OCI-LY7 (cell line): ENCODE data around the gene GLB1L2. TPM values are rescaled to one million over a fixed set of nuclear protein-coding genes. Genes with fewer than 3 reads are reported as not detected.

Experiments
- BruUV-seq: library from RNA; stranded (reverse); fragments of 400-500 nt; replicated peaks from 2 replicates; lab custom pipeline; 2021; lab: Mats Ljungman, UMichigan
- CTCF ChIA-PET: fragments of 300-600 bp; sonication (Branson Sonifier 250); formaldehyde crosslinking; loops from one replicate; lab custom pipeline; 2022; ENCODE audit warnings: antibody characterized with exemption; ENCODE audit not compliant: unreplicated experiment; lab: Charles Lee
- POLR2A ChIA-PET: fragments of 300-600 bp; sonication (Branson Sonifier 250); formaldehyde crosslinking; loops from one replicate; lab custom pipeline; 2022; ENCODE audit warnings: antibody characterized with exemption; lab: Charles Lee
- DNase-seq: peaks from one replicate; pipeline ENCODE4 v3.0.0-alpha.2; 2015; ENCODE audit warnings: low spot score
- H2AFZ ChIP-seq: fragments of 200-600 bp; sonication (generic), shearing (Covaris generic); 2 replicates; pipeline ENCODE4 v1.6.1; 2014; ENCODE audit warnings: mild to moderate bottlenecking, antibody characterized with exemption, low read length, moderate library complexity
- H3K27ac ChIP-seq: fragments of 200-600 bp; sonication (generic); 2 replicates; pipeline ENCODE4 v1.5.1; 2014; ENCODE audit warnings: mixed run types, low read depth, mild to moderate bottlenecking, moderate library complexity, low read length, inconsistent platforms; ENCODE audit not compliant: poor library complexity, severe bottlenecking
- H3K36me3 ChIP-seq: fragments of 200-600 bp; sonication (generic); 2 replicates; pipeline ENCODE4 v1.6.1; 2014; ENCODE audit warnings: mild to moderate bottlenecking, antibody characterized with exemption, low read length, moderate library complexity, mixed read lengths; ENCODE audit not compliant: insufficient read depth
- H3K4me1 ChIP-seq: fragments of 200-600 bp; sonication (generic); 2 replicates; pipeline ENCODE4 v1.5.1; 2014; ENCODE audit warnings: mild to moderate bottlenecking, low read length; ENCODE audit not compliant: insufficient read depth, poor library complexity, severe bottlenecking
- H3K4me2 ChIP-seq: fragments of 200-600 bp; sonication (generic); 2 replicates; pipeline ENCODE4 v1.6.1; 2014; ENCODE audit warnings: mild to moderate bottlenecking, low read length
- H3K4me3 ChIP-seq: fragments of 200-600 bp; sonication (generic); 2 replicates; pipeline ENCODE4 v1.5.1; 2014; ENCODE audit warnings: mild to moderate bottlenecking, low read depth, low read length; ENCODE audit not compliant: poor library complexity, severe bottlenecking
- H3K79me2 ChIP-seq: fragments of 200-600 bp; sonication (generic); 2 replicates; pipeline ENCODE4 v1.6.1; 2016; ENCODE audit warnings: low read depth, mild to moderate bottlenecking, low read length, moderate library complexity, mixed read lengths; ENCODE audit not compliant: insufficient read depth
- H3K9me2 ChIP-seq: fragments of 200-600 bp; sonication (generic); 2 replicates; pipeline ENCODE4 v1.6.1; 2016; ENCODE audit warnings: mild to moderate bottlenecking, low read length, mixed read lengths; ENCODE audit not compliant: insufficient read depth
- H3K9me3 ChIP-seq: fragments of 200-600 bp; sonication (generic); 2 replicates; pipeline ENCODE4 v1.6.1; 2014; ENCODE audit warnings: mild to moderate bottlenecking, mixed run types, low read length, mixed read lengths
- H4K20me1 ChIP-seq: fragments of 200-600 bp; sonication (generic); 2 replicates; pipeline ENCODE4 v1.6.1; 2014; ENCODE audit warnings: mild to moderate bottlenecking, antibody characterized with exemption, low read length, moderate library complexity, mixed read lengths; ENCODE audit not compliant: insufficient read depth
- EZH2phosphoT487 ChIP-seq: fragments of 200-600 bp; sonication (generic); IDR thresholded peaks from 2 replicates; pipeline ENCODE4 v1.6.1; 2018; ENCODE audit warnings: low read depth, borderline replicate concordance, mild to moderate bottlenecking, mixed run types, antibody characterized with exemption, low read length, moderate library complexity, mixed read lengths
- intact Hi-C: fragments of 100-400 bp; cut with micrococcal nuclease; formaldehyde crosslinking; loops from one replicate; pipeline ENCODE4 v1.10.0; 2022; ENCODE audit not compliant: unreplicated experiment
- total RNA-seq, 2 experiments: library from RNA; depleted of rRNA in 1 of 2; stranded (reverse); fragments of >200 nt in 1 of 2; shearing (Covaris generic) in 1 of 2; gene quantifications; 2 replicates each; pipeline ENCODE4 v1.2.3, GENCODE V29; 2014 to 2022
- TF ChIP-seq, protein P1 (sequence below): fragments of 200-600 bp; sonication (generic); conservative IDR thresholded peaks from 2 replicates; pipeline ENCODE4 v1.5.1; 2014; ENCODE audit warnings: mild to moderate bottlenecking, antibody characterized with exemption, low read length, moderate library complexity, mixed read lengths

Gene GLB1L2
- total RNA-seq, 2 experiments from 2014 or later, result not detected

- CTCF ChIA-PET, result no interaction called here
- H3K4me3 ChIP-seq, result no peak overlapping the region
- no peak overlapping the region for H2AFZ ChIP-seq
- no peak for DNase-seq
- H3K36me3 ChIP-seq, result no peaks in the 10 kb centered on the region
- no peaks in the 10 kb centered on the region for H3K9me3 ChIP-seq
- no peaks in the 10 kb centered on the region for H4K20me1 ChIP-seq
- BruUV-seq, result no TSS peak
- POLR2A ChIA-PET, result no interaction called here
- no peaks in the 10 kb centered on the region for H3K79me2 ChIP-seq
- H3K4me1 ChIP-seq, result no peaks in the 10 kb centered on the region
- no peak for TF ChIP-seq EZH2phosphoT487
- TF ChIP-seq, protein P1, sequence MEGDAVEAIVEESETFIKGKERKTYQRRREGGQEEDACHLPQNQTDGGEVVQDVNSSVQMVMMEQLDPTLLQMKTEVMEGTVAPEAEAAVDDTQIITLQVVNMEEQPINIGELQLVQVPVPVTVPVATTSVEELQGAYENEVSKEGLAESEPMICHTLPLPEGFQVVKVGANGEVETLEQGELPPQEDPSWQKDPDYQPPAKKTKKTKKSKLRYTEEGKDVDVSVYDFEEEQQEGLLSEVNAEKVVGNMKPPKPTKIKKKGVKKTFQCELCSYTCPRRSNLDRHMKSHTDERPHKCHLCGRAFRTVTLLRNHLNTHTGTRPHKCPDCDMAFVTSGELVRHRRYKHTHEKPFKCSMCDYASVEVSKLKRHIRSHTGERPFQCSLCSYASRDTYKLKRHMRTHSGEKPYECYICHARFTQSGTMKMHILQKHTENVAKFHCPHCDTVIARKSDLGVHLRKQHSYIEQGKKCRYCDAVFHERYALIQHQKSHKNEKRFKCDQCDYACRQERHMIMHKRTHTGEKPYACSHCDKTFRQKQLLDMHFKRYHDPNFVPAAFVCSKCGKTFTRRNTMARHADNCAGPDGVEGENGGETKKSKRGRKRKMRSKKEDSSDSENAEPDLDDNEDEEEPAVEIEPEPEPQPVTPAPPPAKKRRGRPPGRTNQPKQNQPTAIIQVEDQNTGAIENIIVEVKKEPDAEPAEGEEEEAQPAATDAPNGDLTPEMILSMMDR, result no peak
- no peak overlapping the region for H3K27ac ChIP-seq
- intact Hi-C loops, result no loop called here
- H3K4me2 ChIP-seq, result no peak overlapping the region
- no peaks in the 10 kb centered on the region for H3K9me2 ChIP-seq
Observed at GRCh38 chr11:134387501-134387900, 55.7 kb downstream of the GLB1L2 start.

DNA sequence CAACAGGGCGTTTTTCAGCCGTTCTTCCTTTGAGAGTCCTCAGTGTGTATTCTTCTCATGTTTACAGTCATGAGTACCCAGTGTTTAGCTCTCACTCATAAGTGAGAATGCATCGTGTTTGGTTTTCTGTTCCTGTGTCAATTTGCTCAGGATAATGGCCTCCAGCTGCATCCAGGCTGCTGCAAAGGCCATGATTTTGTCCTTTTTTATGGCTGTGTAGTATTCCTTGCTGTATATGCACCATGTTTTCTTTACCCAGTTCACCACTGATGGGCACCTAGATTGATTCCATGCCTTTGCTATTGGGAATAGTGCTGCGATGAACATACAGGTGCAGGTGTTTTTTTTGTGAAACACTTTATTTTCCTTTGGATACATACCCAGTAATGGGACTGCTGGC lies 56.8 kb downstream of the GLB1L2 start:
- ChIA-PET POLR2A (interaction anchor here (0.7 kb wide), 1 partner anchor 81 kb away, joined by 3 read pairs; no protein-coding TSS in a partner anchor), CTCF (no interaction called here)
- H3K9me3 ChIP-seq, result no peaks in the 10 kb centered on the region
- H3K27ac ChIP-seq, result no peak overlapping the region
- TF ChIP-seq EZH2phosphoT487, result no peak
- TF ChIP-seq, protein P1, result no peak
- BruUV-seq, result no TSS peak
- no peak for DNase-seq
- no peaks in the 10 kb centered on the region for H3K9me2 ChIP-seq
- H3K36me3 ChIP-seq, result no peaks in the 10 kb centered on the region
- H2AFZ ChIP-seq, result no peak overlapping the region
- H4K20me1 ChIP-seq, result no peaks in the 10 kb centered on the region
- H3K4me2 ChIP-seq, result no peak overlapping the region
- intact Hi-C loops, result no loop called here
- no peaks in the 10 kb centered on the region for H3K79me2 ChIP-seq
- no peak overlapping the region for H3K4me3 ChIP-seq
- H3K4me1 ChIP-seq, result no peaks in the 10 kb centered on the region

- Histone ChIP-seq H2AFZ (no peak overlapping the region), H3K4me2 (no peak overlapping the region), H3K4me3 (no peak overlapping the region), H3K9me2 (no peaks in the 10 kb centered on the region), H3K27ac (no peak overlapping the region), H3K79me2 (no peaks in the 10 kb centered on the region), H4K20me1 (no peaks in the 10 kb centered on the region), H3K4me1 (no peaks in the 10 kb centered on the region), H3K36me3 (no peaks in the 10 kb centered on the region), H3K9me3 (no peaks in the 10 kb centered on the region)
- CTCF ChIA-PET, result no interaction called here
- POLR2A ChIA-PET, result no interaction called here
- DNase-seq, result no peak
- intact Hi-C loops, result no loop called here
- no TSS peak for BruUV-seq
- TF ChIP-seq, protein P1, result no peak
- TF ChIP-seq EZH2phosphoT487, result no peak
Observed at GRCh38 chr11:134389464-134390180, 57.8 kb downstream of the GLB1L2 start.
